Fibroblast of lung (primary cell): ENCODE results near the gene KRT6C. TPM values are rescaled to one million over a fixed set of nuclear protein-coding genes. Genes with fewer than 3 reads are reported as not detected.

Experiments
- DNase-seq, 2 donors: peaks; one replicate each; pipeline versions ENCODE4 v3.0.0 to v3.0.0-alpha.2; 2010; ENCODE audit warnings: low read depth in 2 of 2
- H2AFZ ChIP-seq: 2 replicates; pipeline ENCODE4 v1.5.1; 2012; ENCODE audit warnings: low read length, control low read depth, inconsistent platforms
- H3K27ac ChIP-seq: 2 replicates; pipeline ENCODE4 v1.5.1; 2011; ENCODE audit warnings: low read length, control low read depth; ENCODE audit not compliant: insufficient read depth
- H3K27me3 ChIP-seq: 2 replicates; pipeline ENCODE4 v1.5.1; 2011; ENCODE audit warnings: mild to moderate bottlenecking, low read length; ENCODE audit not compliant: control insufficient read depth, insufficient read depth
- H3K36me3 ChIP-seq: 2 replicates; pipeline ENCODE4 v1.5.1; 2011; ENCODE audit warnings: low read length; ENCODE audit not compliant: control insufficient read depth, insufficient read depth
- H3K4me1 ChIP-seq: 2 replicates; pipeline ENCODE4 v1.5.1; 2011; ENCODE audit warnings: low read length; ENCODE audit not compliant: control insufficient read depth, insufficient read depth; ENCODE audit errors: extremely low read depth
- H3K4me2 ChIP-seq: 2 replicates; pipeline ENCODE4 v1.5.1; 2011; ENCODE audit warnings: low read length, control low read depth; ENCODE audit not compliant: insufficient read depth; ENCODE audit errors: extremely low read depth
- H3K4me3 ChIP-seq, 4 experiments: fragments of 200-600 bp in 1 of 4; sonication (generic) in 1 of 4; replicated peaks in 1 of 4; 2 replicates each; pipeline ENCODE4 v1.5.1; 2011 to 2016; ENCODE audit warnings: low read length in 4 of 4, low read depth in 3 of 4, mild to moderate bottlenecking in 3 of 4, control low read depth in 2 of 4, inconsistent platforms in 1 of 4, mixed read lengths in 1 of 4; ENCODE audit not compliant: insufficient read depth in 1 of 4; ENCODE audit errors: control extremely low read depth in 1 of 4
- H3K79me2 ChIP-seq: 2 replicates; pipeline ENCODE4 v1.5.1; 2012; ENCODE audit warnings: mild to moderate bottlenecking, low read length, inconsistent platforms; ENCODE audit not compliant: control insufficient read depth, insufficient read depth
- H3K9ac ChIP-seq: 2 replicates; pipeline ENCODE4 v1.5.1; 2011; ENCODE audit warnings: mild to moderate bottlenecking, low read length, control low read depth; ENCODE audit not compliant: insufficient read depth
- H3K9me3 ChIP-seq: 2 replicates; pipeline ENCODE4 v1.5.1; 2012; ENCODE audit warnings: low read depth, low read length; ENCODE audit not compliant: control insufficient read depth, insufficient read depth
- H4K20me1 ChIP-seq: 2 replicates; pipeline ENCODE4 v1.5.1; 2011; ENCODE audit warnings: low read length; ENCODE audit not compliant: control insufficient read depth, insufficient read depth; ENCODE audit errors: extremely low read depth
- EZH2 ChIP-seq: IDR thresholded peaks from 2 replicates; pipeline ENCODE4 v1.5.1; 2012; ENCODE audit warnings: low read length, control low read depth, mild to moderate bottlenecking; ENCODE audit errors: missing control alignments
- polyA plus RNA-seq, 2 donors: library from polyadenylated mRNA; depleted of rRNA in 1 of 2; stranded (reverse) in 1 of 2; unstranded in 1 of 2; fragments of >200 nt; gene quantifications; 2 replicates each; pipeline ENCODE4 v1.2.1, GENCODE V29; 2011 to 2012; ENCODE audit warnings: missing spikeins in 1 of 2
- total RNA-seq: library from RNA; depleted of rRNA; stranded (reverse); fragments of >200 nt; gene quantifications from 2 replicates; pipeline ENCODE4 v1.2.1, GENCODE V29; 2014
- TF ChIP-seq, protein P1 (sequence below), 2 donors: IDR thresholded peaks in 1 of 2; conservative IDR thresholded peaks in 1 of 2; 1 replicate in 1 of 2; 2 replicates in 1 of 2; pipeline ENCODE4 v1.5.1; 2011 to 2012; ENCODE audit warnings: low read length in 2 of 2, control low read depth in 1 of 2, inconsistent platforms in 1 of 2, low read depth in 1 of 2, mild to moderate bottlenecking in 1 of 2

KRT6C gene
- total and polyA plus RNA-seq, 2 donors (not counting 1 experiment from before 2014, with no cell fraction given) = not detected

DNA sequence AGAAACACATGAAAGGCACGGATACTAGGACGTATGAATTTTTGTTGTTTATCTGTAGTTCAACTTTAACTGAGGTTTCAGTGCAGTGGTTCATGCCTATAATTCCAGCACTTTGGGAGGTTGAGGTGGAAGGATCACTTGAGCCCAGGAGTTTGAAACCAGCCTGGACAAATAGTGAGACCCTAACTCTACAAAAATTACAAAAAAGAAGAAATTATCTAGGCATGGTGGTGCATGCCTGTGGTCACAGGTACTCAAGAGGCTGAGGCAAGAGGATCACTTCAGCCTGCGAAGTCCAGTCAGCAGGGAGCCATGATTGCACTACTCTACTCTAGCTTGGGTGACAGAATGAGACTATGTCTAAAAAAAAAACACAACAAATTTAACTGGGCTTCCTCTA, 29.6 kb downstream of the KRT6C start:
- Histone ChIP-seq H3K9me3 (no peaks in the 10 kb centered on the region), H3K4me3 (no peak overlapping the region), H3K27me3 (no peaks in the 10 kb centered on the region), H3K9ac (no peak overlapping the region), H3K4me2 (no peak overlapping the region), H3K79me2 (no peaks in the 10 kb centered on the region), H3K36me3 (no peaks in the 10 kb centered on the region), H2AFZ (no peak overlapping the region), H3K4me1 (no peaks in the 10 kb centered on the region), H4K20me1 (no peaks in the 10 kb centered on the region), H3K27ac (no peak overlapping the region)
- no peak for DNase-seq
- TF ChIP-seq EZH2 = no peak
- TF ChIP-seq, protein P1, sequence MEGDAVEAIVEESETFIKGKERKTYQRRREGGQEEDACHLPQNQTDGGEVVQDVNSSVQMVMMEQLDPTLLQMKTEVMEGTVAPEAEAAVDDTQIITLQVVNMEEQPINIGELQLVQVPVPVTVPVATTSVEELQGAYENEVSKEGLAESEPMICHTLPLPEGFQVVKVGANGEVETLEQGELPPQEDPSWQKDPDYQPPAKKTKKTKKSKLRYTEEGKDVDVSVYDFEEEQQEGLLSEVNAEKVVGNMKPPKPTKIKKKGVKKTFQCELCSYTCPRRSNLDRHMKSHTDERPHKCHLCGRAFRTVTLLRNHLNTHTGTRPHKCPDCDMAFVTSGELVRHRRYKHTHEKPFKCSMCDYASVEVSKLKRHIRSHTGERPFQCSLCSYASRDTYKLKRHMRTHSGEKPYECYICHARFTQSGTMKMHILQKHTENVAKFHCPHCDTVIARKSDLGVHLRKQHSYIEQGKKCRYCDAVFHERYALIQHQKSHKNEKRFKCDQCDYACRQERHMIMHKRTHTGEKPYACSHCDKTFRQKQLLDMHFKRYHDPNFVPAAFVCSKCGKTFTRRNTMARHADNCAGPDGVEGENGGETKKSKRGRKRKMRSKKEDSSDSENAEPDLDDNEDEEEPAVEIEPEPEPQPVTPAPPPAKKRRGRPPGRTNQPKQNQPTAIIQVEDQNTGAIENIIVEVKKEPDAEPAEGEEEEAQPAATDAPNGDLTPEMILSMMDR (conservative IDR thresholded peaks at IDR 0.05 in 1 of 2, IDR thresholded peaks at IDR 0.05 in 1 of 2; ENCODE audit: low read depth in 1 of 2, low read length in 2 of 2) = no peak

DNA sequence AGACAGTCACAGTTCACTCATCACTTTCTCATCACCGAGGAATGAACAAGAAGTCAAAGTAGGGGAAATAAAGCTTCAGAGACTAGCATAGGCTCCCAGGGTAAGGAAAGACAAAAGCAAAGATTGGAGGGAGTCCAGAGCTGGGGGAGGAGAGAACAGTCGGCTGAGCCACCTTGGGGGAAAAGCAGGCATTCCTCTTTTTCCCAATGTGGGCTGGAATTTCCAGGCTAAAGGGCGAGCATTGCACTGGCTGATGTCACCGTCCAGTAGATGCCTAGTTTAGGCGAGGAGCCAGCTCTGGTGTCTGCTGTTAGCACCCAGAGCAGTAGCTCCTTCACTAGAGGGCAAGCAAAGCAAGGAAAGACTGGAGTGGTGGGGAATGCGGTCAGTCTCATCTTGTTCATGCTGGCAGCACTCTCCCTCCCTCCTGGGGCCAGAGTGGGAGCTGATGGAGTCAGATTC, 31.0 kb downstream of the KRT6C start:
- Histone ChIP-seq H3K9ac (no peak overlapping the region), H4K20me1 (no peaks in the 10 kb centered on the region), H3K36me3 (no peaks in the 10 kb centered on the region), H3K79me2 (no peaks in the 10 kb centered on the region), H3K4me2 (no peak overlapping the region), H2AFZ (no peak overlapping the region), H3K27ac (no peak overlapping the region), H3K27me3 (no peaks in the 10 kb centered on the region), H3K4me1 (no peaks in the 10 kb centered on the region), H3K9me3 (no peaks in the 10 kb centered on the region), H3K4me3 (no peak overlapping the region)
- DNase-seq = peak; percentile 59 to 96
- TF ChIP-seq, protein P1 (conservative IDR thresholded peaks at IDR 0.05 in 1 of 2, IDR thresholded peaks at IDR 0.05 in 1 of 2; ENCODE audit: low read depth in 1 of 2, low read length in 2 of 2) = no peak
- TF ChIP-seq EZH2 = no peak

DNA sequence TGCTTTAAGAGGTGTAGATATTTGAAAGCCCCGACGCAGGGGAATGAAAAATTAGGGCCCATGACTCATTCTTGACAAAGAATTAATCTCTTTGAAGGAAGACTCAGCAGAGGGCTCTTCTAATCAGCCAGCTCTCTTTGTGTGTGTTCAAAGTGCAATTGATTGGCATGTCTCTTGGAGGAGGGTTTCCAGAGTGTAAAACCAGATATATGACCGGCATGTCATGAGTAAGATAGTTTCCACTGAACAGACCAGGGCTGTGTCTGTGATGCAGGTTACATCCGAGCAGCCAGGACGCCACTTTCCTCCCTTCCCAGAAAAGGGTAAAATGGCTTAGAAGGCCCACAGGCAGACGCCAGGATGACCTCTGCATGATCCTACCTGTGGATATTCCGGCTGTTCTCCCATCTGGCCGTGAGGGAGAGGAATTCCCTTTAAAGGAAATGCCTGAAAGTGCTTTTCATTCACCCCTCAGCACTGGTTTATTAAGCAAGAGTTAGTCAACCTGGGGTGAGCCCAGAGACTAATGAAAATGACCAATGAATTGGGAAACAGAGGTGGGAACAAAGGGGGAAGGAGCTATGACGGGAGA, 32.2 kb downstream of the KRT6C start:
- no peak overlapping the region for H3K9ac ChIP-seq

More for the DNA sequence above, 32.2 kb downstream of the KRT6C start:
- DNase-seq = peak in 1 of 2 donors; percentile 87
- no peak overlapping the region for H3K4me3 ChIP-seq
- H3K27ac ChIP-seq = no peak overlapping the region
- no peaks in the 10 kb centered on the region for H3K79me2 ChIP-seq
- no peaks in the 10 kb centered on the region for H3K9me3 ChIP-seq
- H2AFZ ChIP-seq = no peak overlapping the region
- no peaks in the 10 kb centered on the region for H3K36me3 ChIP-seq
- no peaks in the 10 kb centered on the region for H4K20me1 ChIP-seq
- H3K27me3 ChIP-seq = no peaks in the 10 kb centered on the region
- no peak overlapping the region for H3K4me2 ChIP-seq
- H3K4me1 ChIP-seq = no peaks in the 10 kb centered on the region
- TF ChIP-seq EZH2 = no peak
- TF ChIP-seq, protein P1 (conservative IDR thresholded peaks at IDR 0.05 in 1 of 2, IDR thresholded peaks at IDR 0.05 in 1 of 2; ENCODE audit: low read depth in 1 of 2, low read length in 2 of 2) = no peak
